BJ (cell line): ENCODE results near the gene PSD4. TPM values are rescaled to one million over a fixed set of nuclear protein-coding genes. Genes with fewer than 3 reads are reported as not detected.

Experiments used
- CTCF ChIA-PET: fragments of 350-600 bp; formaldehyde crosslinking; extraction: SDS; loops from one replicate; lab custom pipeline; 2021; ENCODE audit warnings: antibody characterized with exemption, inconsistent platforms; lab: Yijun Ruan, JAX
- POLR2A ChIA-PET: fragments of 300-600 bp; sonication (Branson Sonifier 250); formaldehyde crosslinking; extraction: SDS; loops from one replicate; lab custom pipeline; 2021; ENCODE audit warnings: antibody characterized with exemption; lab: Charles Lee
- DNase-seq: peaks from one replicate; pipeline ENCODE4 v3.0.0-alpha.2; 2011; ENCODE audit warnings: low read depth
- H3K27me3 ChIP-seq: 2 replicates; pipeline ENCODE4 v1.6.0; 2011; ENCODE audit warnings: low read length; ENCODE audit not compliant: control insufficient read depth, insufficient read depth
- H3K36me3 ChIP-seq: 2 replicates; pipeline ENCODE4 v1.5.1; 2011; ENCODE audit warnings: low read length; ENCODE audit not compliant: control insufficient read depth, insufficient read depth
- H3K4me3 ChIP-seq: 2 replicates; pipeline ENCODE4 v1.5.1; 2011; ENCODE audit warnings: low read depth, mild to moderate bottlenecking, control low read depth, low read length
- polyA plus RNA-seq: library from polyadenylated mRNA; depleted of rRNA; stranded (reverse); fragments of >200 nt; gene quantifications from 2 replicates; pipeline ENCODE4 v1.2.3, GENCODE V29; 2011
- TF ChIP-seq, protein P1 (sequence below): IDR thresholded peaks from 2 replicates; pipeline ENCODE4 v1.5.1; 2011; ENCODE audit warnings: low read depth, mild to moderate bottlenecking, control low read depth, inconsistent platforms, low read length, moderate library complexity; ENCODE audit not compliant: insufficient read depth

PSD4 gene
- polyA plus RNA-seq, 1 experiment: 1.9 TPM

DNA sequence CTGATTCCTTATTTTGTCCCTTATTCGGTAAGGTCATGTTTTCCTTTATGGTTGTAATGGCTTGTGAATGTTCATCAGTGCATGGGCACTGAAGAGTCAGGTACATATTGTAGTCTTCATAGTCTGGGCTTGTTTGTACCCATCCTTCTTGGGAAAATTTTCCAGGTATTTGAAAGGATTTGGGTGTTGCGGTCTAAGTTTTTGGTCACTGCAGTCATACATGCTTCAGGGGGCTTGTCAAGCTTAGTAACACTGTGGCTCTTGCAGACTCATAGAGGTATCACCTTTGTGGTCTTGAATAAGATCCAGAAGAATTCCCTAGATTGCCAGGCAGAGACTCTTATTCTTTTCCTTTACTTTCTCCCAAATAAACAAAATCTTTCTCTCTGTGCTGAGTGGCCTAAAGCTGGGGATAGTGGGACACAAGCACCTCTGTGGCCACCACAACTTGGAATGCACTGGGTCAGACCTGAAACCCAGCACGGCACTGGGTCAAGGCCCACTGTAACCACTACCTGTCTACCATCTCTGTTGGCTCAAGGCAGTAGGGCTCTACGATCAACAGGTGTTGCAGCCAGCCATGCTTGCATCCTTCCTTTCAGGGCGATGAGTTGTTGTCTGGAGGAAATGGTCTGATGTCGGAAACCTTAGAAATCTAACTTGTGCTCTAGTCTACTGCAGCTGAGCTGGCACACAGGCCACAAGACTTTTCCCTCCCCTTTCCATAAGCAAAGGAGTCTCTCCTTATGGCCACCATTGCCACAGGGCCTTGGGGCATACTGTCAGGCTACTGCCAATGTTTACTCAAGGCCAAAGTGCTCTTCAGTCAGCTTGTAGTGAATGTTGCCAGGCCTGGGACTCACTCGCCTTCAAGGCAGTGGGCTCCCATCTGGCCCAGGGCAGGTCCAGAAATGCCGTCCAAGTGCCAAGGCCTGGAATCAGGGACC lies 24.9 kb upstream of the PSD4 start:
- TF ChIP-seq, protein P1, sequence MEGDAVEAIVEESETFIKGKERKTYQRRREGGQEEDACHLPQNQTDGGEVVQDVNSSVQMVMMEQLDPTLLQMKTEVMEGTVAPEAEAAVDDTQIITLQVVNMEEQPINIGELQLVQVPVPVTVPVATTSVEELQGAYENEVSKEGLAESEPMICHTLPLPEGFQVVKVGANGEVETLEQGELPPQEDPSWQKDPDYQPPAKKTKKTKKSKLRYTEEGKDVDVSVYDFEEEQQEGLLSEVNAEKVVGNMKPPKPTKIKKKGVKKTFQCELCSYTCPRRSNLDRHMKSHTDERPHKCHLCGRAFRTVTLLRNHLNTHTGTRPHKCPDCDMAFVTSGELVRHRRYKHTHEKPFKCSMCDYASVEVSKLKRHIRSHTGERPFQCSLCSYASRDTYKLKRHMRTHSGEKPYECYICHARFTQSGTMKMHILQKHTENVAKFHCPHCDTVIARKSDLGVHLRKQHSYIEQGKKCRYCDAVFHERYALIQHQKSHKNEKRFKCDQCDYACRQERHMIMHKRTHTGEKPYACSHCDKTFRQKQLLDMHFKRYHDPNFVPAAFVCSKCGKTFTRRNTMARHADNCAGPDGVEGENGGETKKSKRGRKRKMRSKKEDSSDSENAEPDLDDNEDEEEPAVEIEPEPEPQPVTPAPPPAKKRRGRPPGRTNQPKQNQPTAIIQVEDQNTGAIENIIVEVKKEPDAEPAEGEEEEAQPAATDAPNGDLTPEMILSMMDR: no peak
- POLR2A ChIA-PET: no interaction called here
- no peak for DNase-seq

DNA sequence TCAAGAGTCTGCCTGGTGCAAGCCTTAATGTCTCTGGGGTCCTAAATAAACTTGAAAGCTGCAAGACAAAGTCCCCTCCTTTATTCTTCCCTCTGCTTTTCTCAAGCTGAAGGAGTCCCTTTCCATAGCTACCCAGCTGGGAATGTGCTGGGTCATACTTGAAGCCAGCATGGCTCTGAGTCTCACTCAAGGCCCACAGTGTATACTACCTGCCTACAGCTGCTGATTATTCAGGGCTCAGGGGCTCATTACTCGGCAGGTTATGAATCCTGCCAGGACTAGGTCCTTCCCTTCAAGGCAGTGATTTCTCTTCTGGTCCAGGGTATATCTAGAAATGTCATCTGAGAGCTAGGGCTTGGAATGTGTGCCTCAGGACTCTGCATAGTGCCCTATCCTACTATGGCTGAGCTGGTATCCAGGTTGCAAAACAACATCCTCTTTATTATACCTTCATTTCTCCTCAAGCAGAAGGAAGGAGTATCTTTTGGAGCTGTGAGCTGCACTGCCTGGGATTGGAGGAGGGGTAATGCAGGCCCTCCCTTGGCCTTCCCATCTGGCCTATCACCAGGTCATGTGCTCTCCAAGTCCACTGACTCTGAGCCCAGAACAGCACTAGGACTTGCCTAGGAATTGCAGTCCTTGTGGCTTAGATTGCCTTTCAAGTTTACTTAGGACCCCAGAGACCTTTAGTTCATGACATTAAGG lies 24.1 kb upstream of the PSD4 start:
- no peaks in the 10 kb centered on the region; the same call in 1 of the 2 replicates for H3K27me3 ChIP-seq
- CTCF ChIA-PET: interaction anchor here (1.0 to 3.1 kb wide), 3 partner anchors 12 to 240 kb away, joined by 4 to 18 read pairs (median 4); no protein-coding TSS in a partner anchor
- TF ChIP-seq, protein P1: no peak
- DNase-seq: no peak
- no peaks in the 10 kb centered on the region for H3K36me3 ChIP-seq
- no peak overlapping the region for H3K4me3 ChIP-seq
- POLR2A ChIA-PET: no interaction called here

More for the DNA sequence above, 24.9 kb upstream of the PSD4 start:
- Histone ChIP-seq H3K27me3 (no peaks in the 10 kb centered on the region; the same call in 1 of the 2 replicates), H3K4me3 (no peak overlapping the region), H3K36me3 (no peaks in the 10 kb centered on the region)
- CTCF ChIA-PET: interaction anchor here (0.6 to 3.1 kb wide), 5 partner anchors 11 to 242 kb away, joined by 3 to 18 read pairs (median 4); no protein-coding TSS in a partner anchor

DNA sequence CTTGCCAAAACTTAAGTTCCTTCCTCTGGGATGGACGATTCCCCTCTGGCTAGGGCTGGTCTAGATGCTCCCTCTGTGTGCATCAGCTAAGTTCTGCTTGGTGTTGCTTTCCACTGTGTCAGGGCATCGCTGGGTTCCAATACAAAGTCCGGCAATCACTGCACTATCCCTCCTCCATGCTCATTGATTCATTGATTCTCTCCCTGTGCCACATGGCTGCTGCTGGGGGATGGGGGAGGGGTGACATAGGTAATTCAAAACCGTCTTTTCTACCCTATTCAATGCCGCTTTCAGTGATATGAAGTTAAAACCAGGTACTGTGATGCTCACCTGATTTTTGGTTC lies 23.5 kb upstream of the PSD4 start:
- ChIA-PET CTCF (interaction anchor here (1.0 to 3.1 kb wide), 3 partner anchors 13 to 240 kb away, joined by 4 to 18 read pairs (median 4); no protein-coding TSS in a partner anchor), POLR2A (no interaction called here)
- TF ChIP-seq, protein P1: no peak
- no peaks in the 10 kb centered on the region for H3K36me3 ChIP-seq
- no peaks in the 10 kb centered on the region; the same call in 1 of the 2 replicates for H3K27me3 ChIP-seq
- H3K4me3 ChIP-seq: no peak overlapping the region
- DNase-seq: no peak

GRCh38 chr2:113155331-113155730 lies 18.4 kb upstream of the PSD4 start:
- Histone ChIP-seq H3K4me3 (no peak overlapping the region), H3K27me3 (no peaks in the 10 kb centered on the region; the same call in 1 of the 2 replicates), H3K36me3 (no peaks in the 10 kb centered on the region)
- ChIA-PET CTCF (interaction anchor here (0.6 to 4.4 kb wide), 5 partner anchors 10 to 235 kb away, joined by 3 to 44 read pairs (median 8); no protein-coding TSS in a partner anchor), POLR2A (no interaction called here)
- TF ChIP-seq, protein P1: no peak
- DNase-seq: no peak
